Colonic mucosa (tissue), 4 donors: Measurements from ENCODE around the gene SNAP29. TPM values are rescaled to one million over a fixed set of nuclear protein-coding genes. Genes with fewer than 3 reads are reported as not detected.

Experiments used
- DNase-seq: peaks from one replicate; pipeline ENCODE4 v3.0.0-alpha.2; 2020
- H3K27ac ChIP-seq: fragments of 200-600 bp; one replicate; pipeline ENCODE4 v1.8.0; 2021
- H3K27me3 ChIP-seq: fragments of 200-600 bp; one replicate; pipeline ENCODE4 v1.8.0; 2021
- H3K36me3 ChIP-seq: fragments of 200-600 bp; one replicate; pipeline ENCODE4 v1.8.0; 2021
- H3K4me1 ChIP-seq: fragments of 200-600 bp; one replicate; pipeline ENCODE4 v1.8.0; 2021; ENCODE audit warnings: mild to moderate bottlenecking
- H3K4me3 ChIP-seq: fragments of 200-600 bp; one replicate; pipeline ENCODE4 v1.8.0; 2021
- H3K9ac ChIP-seq, 2 donors: one replicate each; pipeline ENCODE4 v1.7.0; 2013; ENCODE audit warnings: control low read depth in 2 of 2, low read depth in 2 of 2, low read length in 2 of 2
- H3K9me3 ChIP-seq: fragments of 200-600 bp; one replicate; pipeline ENCODE4 v1.8.0; 2021
- CTCF ChIP-seq: fragments of 200-600 bp; IDR thresholded peaks from one replicate; pipeline ENCODE4 v1.8.0; 2022; ENCODE audit warnings: antibody characterized with exemption, mild to moderate bottlenecking
- intact Hi-C: fragments of 100-400 bp; cut with DNase I; formaldehyde crosslinking; loops from one replicate; pipeline ENCODE4 v1.14.1; 2022
- total RNA-seq, 2 donors: library from RNA; stranded (reverse); fragmentation: NEBNext Ultra II Directional in 1 of 2; extraction: Animal tissue kit (Norgen Biotek cat#: 25700) in 1 of 2; gene quantifications; one replicate each; pipeline ENCODE4 v1.2.1, GENCODE V29; 2021
- donor health status: healthy.
- donor health status: DM: no; HTN: no; CAD: no.
- donor health status: DM: no; HTN: no; CAD: no.

The SNAP29 gene
- total RNA-seq, 2 donors from 2014 or later: 25.3 to 39.0 TPM

GRCh38 chr22:20839837-20840645 is 18.8 kb upstream of the SNAP29 start:
- Histone ChIP-seq H3K36me3 (no peaks in the 10 kb centered on the region), H3K9me3 (no peaks in the 10 kb centered on the region), H3K27me3 (no peaks in the 10 kb centered on the region), H3K9ac (no peak overlapping the region), H3K27ac (no peak overlapping the region), H3K4me1 (no peaks in the 10 kb centered on the region), H3K4me3 (no peak overlapping the region)
- intact Hi-C loops: no loop called here
- TF ChIP-seq CTCF: no peak
- no peak for DNase-seq

GRCh38 chr22:20840646-20841371 is 18.0 kb upstream of the SNAP29 start:
- no peaks in the 10 kb centered on the region for H3K36me3 ChIP-seq
- no peaks in the 10 kb centered on the region for H3K4me1 ChIP-seq
- H3K27me3 ChIP-seq: no peaks in the 10 kb centered on the region
- DNase-seq: no peak
- H3K27ac ChIP-seq: no peak overlapping the region
- H3K4me3 ChIP-seq: no peak overlapping the region
- H3K9me3 ChIP-seq: no peaks in the 10 kb centered on the region
- no peak overlapping the region for H3K9ac ChIP-seq
- no peak for TF ChIP-seq CTCF
- intact Hi-C loops: no loop called here

- H3K4me3 ChIP-seq: no peak overlapping the region
- no peak overlapping the region for H3K9ac ChIP-seq
- no peaks in the 10 kb centered on the region for H3K36me3 ChIP-seq
- TF ChIP-seq CTCF: no peak
- intact Hi-C loops: no loop called here
- H3K27ac ChIP-seq: no peak overlapping the region
- no peak for DNase-seq
- H3K4me1 ChIP-seq: no peaks in the 10 kb centered on the region
- no peaks in the 10 kb centered on the region for H3K27me3 ChIP-seq
- H3K9me3 ChIP-seq: no peaks in the 10 kb centered on the region
These were observed 15.3 kb upstream of the SNAP29 start for GRCh38 chr22:20843501-20843900.

- Histone ChIP-seq H3K27me3 (no peaks in the 10 kb centered on the region), H3K36me3 (no peaks in the 10 kb centered on the region), H3K9ac (no peak overlapping the region), H3K4me3 (no peak overlapping the region), H3K4me1 (no peaks in the 10 kb centered on the region), H3K27ac (no peak overlapping the region), H3K9me3 (no peaks in the 10 kb centered on the region)
- DNase-seq: no peak
- no peak for TF ChIP-seq CTCF
- intact Hi-C loops: no loop called here
These were observed 14.5 kb upstream of the SNAP29 start for GRCh38 chr22:20844055-20845037.

GRCh38 chr22:20847318-20847822 is 11.4 kb upstream of the SNAP29 start:
- Histone ChIP-seq H3K9me3 (no peaks in the 10 kb centered on the region), H3K4me1 (no peaks in the 10 kb centered on the region)

More at GRCh38 chr22:20847318-20847822, 11.4 kb upstream of the SNAP29 start:
- Histone ChIP-seq H3K36me3 (no peaks in the 10 kb centered on the region), H3K27ac (no peak overlapping the region), H3K4me3 (no peak overlapping the region), H3K27me3 (no peaks in the 10 kb centered on the region), H3K9ac (no peak overlapping the region)
- intact Hi-C loops: no loop called here
- no peak for TF ChIP-seq CTCF
- DNase-seq: no peak
